Colonic mucosa (tissue), 4 donors: Measurements from ENCODE around the gene PELO. TPM values are rescaled to one million over a fixed set of nuclear protein-coding genes. Genes with fewer than 3 reads are reported as not detected.

Source experiments
- DNase-seq: peaks from one replicate; pipeline ENCODE4 v3.0.0-alpha.2; 2020
- H3K27ac ChIP-seq: fragments of 200-600 bp; one replicate; pipeline ENCODE4 v1.8.0; 2021
- H3K27me3 ChIP-seq: fragments of 200-600 bp; one replicate; pipeline ENCODE4 v1.8.0; 2021
- H3K36me3 ChIP-seq: fragments of 200-600 bp; one replicate; pipeline ENCODE4 v1.8.0; 2021
- H3K4me1 ChIP-seq: fragments of 200-600 bp; one replicate; pipeline ENCODE4 v1.8.0; 2021; ENCODE audit warnings: mild to moderate bottlenecking
- H3K4me3 ChIP-seq: fragments of 200-600 bp; one replicate; pipeline ENCODE4 v1.8.0; 2021
- H3K9ac ChIP-seq, 2 donors: one replicate each; pipeline ENCODE4 v1.7.0; 2013; ENCODE audit warnings: control low read depth in 2 of 2, low read depth in 2 of 2, low read length in 2 of 2
- H3K9me3 ChIP-seq: fragments of 200-600 bp; one replicate; pipeline ENCODE4 v1.8.0; 2021
- intact Hi-C: fragments of 100-400 bp; cut with DNase I; formaldehyde crosslinking; loops from one replicate; pipeline ENCODE4 v1.14.1; 2022
- total RNA-seq, 2 donors: library from RNA; stranded (reverse); fragmentation: NEBNext Ultra II Directional in 1 of 2; extraction: Animal tissue kit (Norgen Biotek cat#: 25700) in 1 of 2; gene quantifications; one replicate each; pipeline ENCODE4 v1.2.1, GENCODE V29; 2021
- TF ChIP-seq, protein P1 (sequence below): fragments of 200-600 bp; IDR thresholded peaks from one replicate; pipeline ENCODE4 v1.8.0; 2022; ENCODE audit warnings: antibody characterized with exemption, mild to moderate bottlenecking
- donor health status: healthy.
- donor health status: DM: no; HTN: no; CAD: no.
- donor health status: DM: no; HTN: no; CAD: no.

PELO gene
- total RNA-seq, 2 donors from 2014 or later = 15.2 to 24.7 TPM

- H3K27ac ChIP-seq = no peak overlapping the region
- no peak overlapping the region for H3K4me3 ChIP-seq
- no peaks in the 10 kb centered on the region for H3K4me1 ChIP-seq
- no peaks in the 10 kb centered on the region for H3K9me3 ChIP-seq
- TF ChIP-seq, protein P1, sequence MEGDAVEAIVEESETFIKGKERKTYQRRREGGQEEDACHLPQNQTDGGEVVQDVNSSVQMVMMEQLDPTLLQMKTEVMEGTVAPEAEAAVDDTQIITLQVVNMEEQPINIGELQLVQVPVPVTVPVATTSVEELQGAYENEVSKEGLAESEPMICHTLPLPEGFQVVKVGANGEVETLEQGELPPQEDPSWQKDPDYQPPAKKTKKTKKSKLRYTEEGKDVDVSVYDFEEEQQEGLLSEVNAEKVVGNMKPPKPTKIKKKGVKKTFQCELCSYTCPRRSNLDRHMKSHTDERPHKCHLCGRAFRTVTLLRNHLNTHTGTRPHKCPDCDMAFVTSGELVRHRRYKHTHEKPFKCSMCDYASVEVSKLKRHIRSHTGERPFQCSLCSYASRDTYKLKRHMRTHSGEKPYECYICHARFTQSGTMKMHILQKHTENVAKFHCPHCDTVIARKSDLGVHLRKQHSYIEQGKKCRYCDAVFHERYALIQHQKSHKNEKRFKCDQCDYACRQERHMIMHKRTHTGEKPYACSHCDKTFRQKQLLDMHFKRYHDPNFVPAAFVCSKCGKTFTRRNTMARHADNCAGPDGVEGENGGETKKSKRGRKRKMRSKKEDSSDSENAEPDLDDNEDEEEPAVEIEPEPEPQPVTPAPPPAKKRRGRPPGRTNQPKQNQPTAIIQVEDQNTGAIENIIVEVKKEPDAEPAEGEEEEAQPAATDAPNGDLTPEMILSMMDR = no peak
- no peak for DNase-seq
- intact Hi-C loops = no loop called here
- H3K36me3 ChIP-seq = no peaks in the 10 kb centered on the region
- no peak overlapping the region for H3K9ac ChIP-seq
- H3K27me3 ChIP-seq = no peaks in the 10 kb centered on the region
Observed at GRCh38 chr5:52779213-52779612, 8.5 kb upstream of the PELO start.

GRCh38 chr5:52783226-52783959 lies 4.3 kb upstream of the PELO start:
- Histone ChIP-seq H3K9ac (no peak overlapping the region), H3K4me3 (no peak overlapping the region), H3K27ac (no peak overlapping the region), H3K9me3 (no peaks in the 10 kb centered on the region), H3K4me1 (no peaks in the 10 kb centered on the region), H3K36me3 (no peaks in the 10 kb centered on the region), H3K27me3 (no peaks in the 10 kb centered on the region)
- TF ChIP-seq, protein P1 = no peak
- intact Hi-C loops = loop anchor here (10.0 kb wide), 1 partner anchor 311 kb away; no protein-coding TSS in a partner anchor
- no peak for DNase-seq

GRCh38 chr5:52784737-52785136 lies 3.0 kb upstream of the PELO start:
- Histone ChIP-seq H3K9me3 (no peaks in the 10 kb centered on the region), H3K9ac (no peak overlapping the region), H3K4me3 (no peak overlapping the region), H3K36me3 (no peaks in the 10 kb centered on the region), H3K27ac (no peak overlapping the region), H3K4me1 (no peaks in the 10 kb centered on the region), H3K27me3 (no peaks in the 10 kb centered on the region)
- TF ChIP-seq, protein P1 = no peak
- no peak for DNase-seq
- intact Hi-C loops = loop anchor here (10.0 kb wide), 1 partner anchor 310 kb away; no protein-coding TSS in a partner anchor

DNA sequence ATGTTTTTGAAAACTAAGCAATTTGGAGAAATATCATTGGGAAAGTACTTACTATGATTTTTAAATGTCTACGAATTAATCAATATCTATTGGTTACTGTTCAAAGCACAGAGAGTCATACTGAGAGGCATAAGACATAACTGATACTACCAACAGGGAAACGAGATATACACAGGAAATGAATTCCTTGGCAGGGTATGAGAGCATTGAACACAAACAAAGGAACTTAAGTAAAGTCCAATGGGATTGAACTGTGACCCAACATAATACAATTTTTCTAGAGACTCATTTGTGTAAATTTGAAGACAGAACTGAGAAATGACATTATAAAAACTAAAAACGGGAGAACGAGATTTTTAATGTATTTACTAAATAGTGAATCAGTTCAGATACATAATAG lies 1.3 kb upstream of the PELO start:
- TF ChIP-seq, protein P1 = no peak
- intact Hi-C loops = loop anchor here (2.0 to 10.0 kb wide), 2 partner anchors 128 to 308 kb away; no protein-coding TSS in a partner anchor

DNA sequence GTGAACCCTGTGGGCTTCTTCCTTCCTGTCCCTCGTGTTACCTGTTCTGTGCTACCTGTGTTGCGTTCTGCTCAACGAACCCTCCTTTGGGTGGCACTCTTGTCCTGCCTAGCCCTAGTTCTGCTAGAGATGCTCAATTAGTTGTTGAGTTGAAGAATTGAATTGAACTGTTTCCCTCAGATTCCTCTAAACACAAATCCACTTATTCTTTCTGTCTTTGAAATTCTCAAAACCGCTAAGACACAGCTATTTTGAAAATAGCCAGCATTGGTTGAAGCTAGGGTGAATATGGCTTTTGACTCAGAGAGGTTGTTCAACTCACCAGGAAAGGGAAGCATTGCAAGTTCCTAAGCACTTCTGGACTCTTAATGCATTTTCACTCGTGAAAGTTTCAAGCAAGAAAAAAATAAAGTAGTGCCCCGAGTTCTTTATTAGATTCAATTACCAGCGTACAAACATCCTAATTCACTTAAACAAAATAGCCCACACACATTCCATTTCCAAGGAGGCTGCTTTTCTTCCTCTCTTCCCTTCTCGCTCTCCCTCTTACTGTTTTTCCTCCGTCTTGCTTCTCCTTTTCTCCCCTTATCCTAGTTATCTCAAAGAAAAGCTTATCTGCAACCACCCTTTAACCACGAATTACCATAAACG lies 642 bp upstream of the PELO start:
- TF ChIP-seq, protein P1 = no peak
- peak; percentile 71 for DNase-seq
- intact Hi-C loops = loop anchor here (2.0 to 10.0 kb wide), 2 partner anchors 128 to 308 kb away; no protein-coding TSS in a partner anchor
- Histone ChIP-seq H3K9me3 (no peaks in the 10 kb centered on the region), H3K27ac (peak overlapping the region; percentile 97), H3K4me1 (peaks cover 4% of the 10 kb centered on the region), H3K4me3 (peak overlapping the region; percentile 74), H3K36me3 (no peaks in the 10 kb centered on the region), H3K9ac (peak overlapping the region; percentile 74 to 84), H3K27me3 (no peaks in the 10 kb centered on the region)

More for the DNA sequence above, 1.3 kb upstream of the PELO start:
- peaks cover 4% of the 10 kb centered on the region for H3K4me1 ChIP-seq
- DNase-seq = no peak
- no peaks in the 10 kb centered on the region for H3K9me3 ChIP-seq
- H3K27me3 ChIP-seq = no peaks in the 10 kb centered on the region
- H3K9ac ChIP-seq = peak overlapping the region in 1 of 2 donors; percentile 84
- H3K36me3 ChIP-seq = no peaks in the 10 kb centered on the region
- no peak overlapping the region for H3K4me3 ChIP-seq
- no peak overlapping the region for H3K27ac ChIP-seq
